AG09309 (cell line): Measurements from ENCODE around the gene SCYGR2.

ENCODE experiments used
- DNase-seq: peaks from one replicate; pipeline ENCODE4 v3.0.0-alpha.2; 2010; ENCODE audit warnings: low read depth
- H3K4me3 ChIP-seq: 2 replicates; pipeline ENCODE4 v1.5.1; 2011; ENCODE audit warnings: mild to moderate bottlenecking, low read depth, low read length, moderate library complexity; ENCODE audit not compliant: control insufficient read depth
- TF ChIP-seq, protein P1 (sequence below): IDR thresholded peaks from 2 replicates; pipeline ENCODE4 v1.5.1; 2011; ENCODE audit warnings: mild to moderate bottlenecking, low read depth, low read length, inconsistent platforms; ENCODE audit not compliant: insufficient read depth, control insufficient read depth; ENCODE audit errors: missing control alignments

SCYGR2 gene

DNA sequence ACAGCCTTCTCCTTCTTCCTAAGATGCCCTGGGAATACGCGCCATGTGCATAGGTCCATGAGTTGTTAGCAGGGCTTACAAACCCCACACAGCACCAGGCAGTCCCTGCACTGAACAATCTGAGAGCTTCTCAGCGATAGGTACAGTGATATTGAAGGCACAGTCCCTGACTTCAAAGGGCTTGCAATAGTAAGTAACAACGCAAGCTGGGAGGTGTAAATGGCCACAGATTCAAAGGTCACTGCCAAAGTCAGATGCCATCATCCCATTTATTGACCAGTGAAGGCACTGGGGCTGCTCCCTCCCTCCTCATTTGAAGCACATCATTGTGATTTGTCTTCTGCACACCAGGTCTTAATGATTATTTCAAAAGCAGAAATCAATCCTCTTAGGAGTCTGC is 16.5 kb downstream of the SCYGR2 start:
- DNase-seq: no peak
- no peak overlapping the region for H3K4me3 ChIP-seq
- TF ChIP-seq, protein P1, sequence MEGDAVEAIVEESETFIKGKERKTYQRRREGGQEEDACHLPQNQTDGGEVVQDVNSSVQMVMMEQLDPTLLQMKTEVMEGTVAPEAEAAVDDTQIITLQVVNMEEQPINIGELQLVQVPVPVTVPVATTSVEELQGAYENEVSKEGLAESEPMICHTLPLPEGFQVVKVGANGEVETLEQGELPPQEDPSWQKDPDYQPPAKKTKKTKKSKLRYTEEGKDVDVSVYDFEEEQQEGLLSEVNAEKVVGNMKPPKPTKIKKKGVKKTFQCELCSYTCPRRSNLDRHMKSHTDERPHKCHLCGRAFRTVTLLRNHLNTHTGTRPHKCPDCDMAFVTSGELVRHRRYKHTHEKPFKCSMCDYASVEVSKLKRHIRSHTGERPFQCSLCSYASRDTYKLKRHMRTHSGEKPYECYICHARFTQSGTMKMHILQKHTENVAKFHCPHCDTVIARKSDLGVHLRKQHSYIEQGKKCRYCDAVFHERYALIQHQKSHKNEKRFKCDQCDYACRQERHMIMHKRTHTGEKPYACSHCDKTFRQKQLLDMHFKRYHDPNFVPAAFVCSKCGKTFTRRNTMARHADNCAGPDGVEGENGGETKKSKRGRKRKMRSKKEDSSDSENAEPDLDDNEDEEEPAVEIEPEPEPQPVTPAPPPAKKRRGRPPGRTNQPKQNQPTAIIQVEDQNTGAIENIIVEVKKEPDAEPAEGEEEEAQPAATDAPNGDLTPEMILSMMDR: no peak

DNA sequence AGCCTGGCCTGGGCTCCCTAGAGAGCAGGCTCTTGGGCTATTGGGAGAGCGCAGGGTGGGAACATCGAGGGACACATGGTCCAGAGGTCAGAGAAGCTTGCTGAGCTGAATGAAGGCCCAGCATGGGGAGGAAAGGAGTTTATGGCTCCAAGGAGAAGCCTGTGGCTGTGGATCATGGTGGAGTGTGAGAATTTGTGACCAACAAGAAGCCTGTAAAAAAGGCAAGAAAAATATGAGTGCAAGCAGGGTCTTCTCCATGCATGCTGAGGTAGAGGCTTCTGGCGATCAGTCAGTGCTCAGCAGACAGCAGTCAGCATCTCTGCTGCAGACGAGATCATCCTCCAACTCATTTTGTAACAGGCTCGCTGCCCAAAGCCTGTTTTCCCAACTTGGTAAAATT is 17.2 kb downstream of the SCYGR2 start:
- TF ChIP-seq, protein P1: no peak
- DNase-seq: no peak
- H3K4me3 ChIP-seq: no peak overlapping the region

DNA sequence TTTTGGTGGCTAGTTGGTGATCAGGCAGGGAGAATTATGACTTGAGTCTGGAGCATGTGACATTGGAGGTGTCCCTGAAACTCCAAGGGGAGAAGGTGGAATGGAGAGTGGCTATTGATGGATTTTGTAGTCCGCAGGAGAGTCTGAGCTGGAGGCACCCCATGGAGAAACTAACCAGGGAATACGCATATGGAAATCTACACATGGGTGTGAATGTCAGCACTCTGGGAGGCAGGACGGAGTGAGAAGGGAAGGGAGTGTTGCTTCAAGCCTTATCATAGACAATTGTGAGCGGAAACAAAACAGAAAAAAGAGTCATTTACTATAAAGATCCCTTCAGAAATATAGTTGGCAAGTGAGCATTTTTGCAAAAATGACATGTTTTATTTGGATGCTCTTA is 17.9 kb downstream of the SCYGR2 start:
- no peak overlapping the region for H3K4me3 ChIP-seq
- TF ChIP-seq, protein P1: no peak
- DNase-seq: no peak

DNA sequence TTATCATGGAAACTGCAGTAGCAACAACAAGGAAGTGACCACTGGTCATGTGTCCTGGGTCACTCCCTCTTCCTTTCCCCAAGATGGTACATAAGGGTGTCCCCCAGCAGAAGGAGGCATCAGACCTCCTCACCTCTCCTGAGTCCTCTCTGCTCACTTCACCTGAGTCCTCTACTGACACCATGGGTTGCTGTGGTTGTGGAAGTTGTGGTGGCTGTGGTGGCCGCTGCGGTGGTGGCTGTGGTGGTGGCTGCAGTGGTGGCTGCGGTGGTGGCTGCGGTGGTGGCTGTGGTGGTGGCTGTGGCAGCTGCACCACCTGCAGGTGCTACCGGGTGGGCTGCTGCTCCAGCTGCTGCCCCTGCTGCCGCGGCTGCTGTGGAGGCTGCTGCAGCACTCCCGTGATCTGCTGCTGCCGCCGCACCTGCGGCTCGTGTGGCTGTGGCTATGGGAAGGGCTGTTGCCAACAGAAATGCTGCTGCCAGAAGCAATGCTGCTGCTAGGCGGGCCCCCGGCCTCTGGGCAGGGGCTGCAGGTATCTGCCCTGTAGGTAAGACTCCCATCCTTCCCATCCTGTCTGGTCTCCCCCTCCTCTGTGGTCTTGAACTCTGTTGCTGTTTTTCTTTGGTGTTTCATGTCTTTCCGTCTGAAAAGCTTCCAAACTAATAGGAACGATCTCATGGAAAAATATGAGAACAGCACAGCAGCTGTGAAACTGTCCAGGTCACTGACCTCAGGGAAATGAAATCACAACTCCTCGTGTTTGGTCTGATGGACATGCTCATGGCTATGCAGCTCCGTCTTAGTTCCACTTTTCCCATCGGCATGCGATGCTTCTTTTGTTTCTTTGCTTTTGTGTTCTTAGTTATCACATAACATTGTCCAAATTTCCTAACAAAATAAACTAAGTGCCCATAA is 18.9 kb downstream of the SCYGR2 start, which contains the start of gene SCYGR4:
SCYGR4 (plus strand) TSS at position 183 of the 915 bp plus-strand sequence; CDS start at position 183, 0 bp downstream.
- TF ChIP-seq, protein P1: no peak
- no peak for DNase-seq
- H3K4me3 ChIP-seq: no peak within 1 kb of the TSS

DNA sequence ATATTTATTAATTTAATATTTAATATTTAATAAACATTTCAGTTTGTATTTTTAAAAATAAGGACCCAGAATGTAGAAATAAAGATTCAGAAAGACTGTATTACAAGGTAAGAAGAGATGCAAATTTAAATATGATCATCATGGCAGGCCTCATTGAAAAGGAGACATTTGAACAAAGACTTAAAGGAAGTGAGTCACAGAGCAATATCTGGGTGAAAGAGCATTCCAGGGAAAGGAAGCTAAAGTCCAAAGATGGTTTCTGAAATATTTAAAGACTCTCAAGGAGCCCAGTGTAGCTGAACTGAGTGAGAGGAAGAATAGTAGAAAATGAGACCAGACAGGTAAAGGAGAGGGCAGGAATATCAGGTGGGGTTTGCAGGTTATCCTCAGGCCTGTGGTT is 24.5 kb downstream of the SCYGR2 start:
- TF ChIP-seq, protein P1: no peak
- no peak overlapping the region for H3K4me3 ChIP-seq
- DNase-seq: peak; percentile 18

DNA sequence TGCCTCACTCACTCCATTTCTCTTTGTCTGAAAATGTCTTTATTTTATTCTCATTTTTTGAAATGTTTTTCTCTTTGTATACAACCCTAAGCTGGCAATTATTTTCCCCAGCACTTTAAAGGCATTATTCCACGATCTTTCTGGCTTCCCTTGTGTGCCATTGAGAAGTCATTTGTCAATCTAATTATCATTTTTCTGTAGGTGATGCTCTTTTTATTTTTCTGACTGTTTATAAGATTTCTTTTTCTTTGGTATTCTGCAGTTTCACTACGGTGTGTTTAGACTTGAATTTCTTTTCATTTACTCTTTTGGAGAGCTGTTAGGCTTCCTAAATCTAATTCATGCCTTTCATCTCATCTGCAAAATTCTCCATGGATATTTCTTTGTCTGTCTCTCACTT is 26.7 kb downstream of the SCYGR2 start:
- TF ChIP-seq, protein P1: no peak
- H3K4me3 ChIP-seq: no peak overlapping the region
- DNase-seq: no peak
